A549 (cell line): ENCODE measurements around the gene HADHA.
"Not testable (repeated sequence)": the region's sequence is repeated elsewhere in the genome, so short reads cannot be mapped to it uniquely, and the experiment has no call there.

Source experiments
- BHLHE40 ChIP-seq: IDR thresholded peaks from 2 replicates; pipeline ENCODE4 v1.6.1; 2012; ENCODE audit warnings: low read depth, low read length, inconsistent platforms
- E2F6 ChIP-seq: IDR thresholded peaks from 2 replicates; pipeline ENCODE4 v1.6.1; 2012; ENCODE audit warnings: low read depth, borderline replicate concordance
- GATA3 ChIP-seq: IDR thresholded peaks from 2 replicates; pipeline ENCODE4 v1.6.1; 2012; ENCODE audit warnings: borderline replicate concordance
- HMGXB4 ChIP-seq: fragments of 250-450 bp; sonication (Bioruptor Pico); IDR thresholded peaks from 2 replicates; pipeline ENCODE4 v1.5.0; 2021; ENCODE audit warnings: mild to moderate bottlenecking, moderate library complexity, borderline replicate concordance
- HOXB5 ChIP-seq: fragments of 250-450 bp; sonication (Bioruptor Pico); IDR thresholded peaks from 2 replicates; pipeline ENCODE4 v1.5.0; 2020; ENCODE audit warnings: mild to moderate bottlenecking, moderate library complexity
- JUN ChIP-seq, 2 experiments: fragments of >200 bp; sonication (Bioruptor Twin); formaldehyde crosslinking; IDR thresholded peaks; 2 replicates in 1 of 2; 3 replicates in 1 of 2; pipeline ENCODE4 v1.6.1; 2016 to 2017
- MAZ ChIP-seq: fragments of 150-350 bp; IDR thresholded peaks from 2 replicates; pipeline ENCODE4 v1.6.1; 2014; ENCODE audit warnings: antibody characterized with exemption, low read depth, low read length, borderline replicate concordance
- POLR2A ChIP-seq: IDR thresholded peaks from 2 replicates; pipeline ENCODE4 v1.6.1; 2012; ENCODE audit warnings: mild to moderate bottlenecking, low read length
- TF ChIP-seq, protein P1 (sequence below): fragments of >200 bp; sonication (Bioruptor Twin); formaldehyde crosslinking; IDR thresholded peaks from 3 replicates; pipeline ENCODE4 v1.5.1; 2016

- TF ChIP-seq POLR2A; JUN (IDR thresholded peaks at IDR 0.05); MAZ; GATA3; HMGXB4; BHLHE40; HOXB5 (CRISPR knock-in tag); E2F6: not testable (repeated sequence)
- TF ChIP-seq, protein P1, sequence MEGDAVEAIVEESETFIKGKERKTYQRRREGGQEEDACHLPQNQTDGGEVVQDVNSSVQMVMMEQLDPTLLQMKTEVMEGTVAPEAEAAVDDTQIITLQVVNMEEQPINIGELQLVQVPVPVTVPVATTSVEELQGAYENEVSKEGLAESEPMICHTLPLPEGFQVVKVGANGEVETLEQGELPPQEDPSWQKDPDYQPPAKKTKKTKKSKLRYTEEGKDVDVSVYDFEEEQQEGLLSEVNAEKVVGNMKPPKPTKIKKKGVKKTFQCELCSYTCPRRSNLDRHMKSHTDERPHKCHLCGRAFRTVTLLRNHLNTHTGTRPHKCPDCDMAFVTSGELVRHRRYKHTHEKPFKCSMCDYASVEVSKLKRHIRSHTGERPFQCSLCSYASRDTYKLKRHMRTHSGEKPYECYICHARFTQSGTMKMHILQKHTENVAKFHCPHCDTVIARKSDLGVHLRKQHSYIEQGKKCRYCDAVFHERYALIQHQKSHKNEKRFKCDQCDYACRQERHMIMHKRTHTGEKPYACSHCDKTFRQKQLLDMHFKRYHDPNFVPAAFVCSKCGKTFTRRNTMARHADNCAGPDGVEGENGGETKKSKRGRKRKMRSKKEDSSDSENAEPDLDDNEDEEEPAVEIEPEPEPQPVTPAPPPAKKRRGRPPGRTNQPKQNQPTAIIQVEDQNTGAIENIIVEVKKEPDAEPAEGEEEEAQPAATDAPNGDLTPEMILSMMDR, result not testable (repeated sequence)
Observed at GRCh38 chr2:26258836-26259235, 14.4 kb upstream of the HADHA start.
